LNCaP clone FGC (cell line): ENCODE data around the gene TMEM237.

Experiments used
- DNase-seq: peaks from one replicate; pipeline ENCODE4 v3.0.0-alpha.2; 2011; ENCODE audit warnings: low read depth
- H3K4me3 ChIP-seq: 2 replicates; pipeline ENCODE4 v1.5.1; 2011; ENCODE audit warnings: mild to moderate bottlenecking, low read depth, low read length, control low read depth
- TF ChIP-seq, protein P1 (sequence below): IDR thresholded peaks from 2 replicates; pipeline ENCODE4 v1.5.1; 2012; ENCODE audit warnings: mild to moderate bottlenecking; ENCODE audit not compliant: control insufficient read depth, insufficient read depth; ENCODE audit errors: extremely low read depth

The TMEM237 gene, protein sequence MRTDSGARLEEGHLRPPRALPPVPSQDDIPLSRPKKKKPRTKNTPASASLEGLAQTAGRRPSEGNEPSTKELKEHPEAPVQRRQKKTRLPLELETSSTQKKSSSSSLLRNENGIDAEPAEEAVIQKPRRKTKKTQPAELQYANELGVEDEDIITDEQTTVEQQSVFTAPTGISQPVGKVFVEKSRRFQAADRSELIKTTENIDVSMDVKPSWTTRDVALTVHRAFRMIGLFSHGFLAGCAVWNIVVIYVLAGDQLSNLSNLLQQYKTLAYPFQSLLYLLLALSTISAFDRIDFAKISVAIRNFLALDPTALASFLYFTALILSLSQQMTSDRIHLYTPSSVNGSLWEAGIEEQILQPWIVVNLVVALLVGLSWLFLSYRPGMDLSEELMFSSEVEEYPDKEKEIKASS

DNA sequence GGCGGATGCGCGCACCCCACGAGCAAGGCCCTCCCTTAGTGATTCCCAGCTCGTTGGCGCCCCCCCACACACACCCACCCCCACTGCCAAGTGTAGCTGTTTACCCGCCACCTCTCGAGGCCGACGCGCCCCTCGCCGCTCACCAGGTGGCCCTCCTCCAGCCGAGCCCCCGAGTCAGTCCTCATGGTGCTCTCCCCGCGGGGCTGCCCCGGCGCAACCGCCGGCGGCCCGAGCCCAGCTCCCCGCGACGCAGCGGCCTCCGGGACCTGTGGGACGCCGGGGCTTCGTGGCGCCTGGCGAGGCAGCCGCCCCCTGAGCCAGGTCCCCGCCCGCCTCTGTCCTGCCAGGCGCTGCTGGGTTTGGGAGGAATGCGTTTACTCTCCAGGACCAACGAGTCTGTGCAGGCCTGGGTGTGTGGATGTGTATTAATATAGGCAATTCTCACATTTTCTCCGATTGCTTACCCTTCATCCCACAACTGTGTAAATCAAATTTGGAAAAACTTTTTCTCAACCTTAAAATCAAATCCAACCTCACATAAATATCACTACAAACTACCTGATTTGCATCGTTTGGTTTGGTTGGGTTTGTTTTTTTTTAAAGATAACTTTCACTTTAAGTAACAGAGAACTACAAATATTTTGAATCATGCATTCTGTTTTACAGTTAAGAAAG is at the start of gene TMEM237:
Gene TMEM237, minus strand, starts transcription at position 288 of the 675 bp plus-strand sequence. Its CDS starts 103 bp downstream, at position 185.
- TF ChIP-seq, protein P1, sequence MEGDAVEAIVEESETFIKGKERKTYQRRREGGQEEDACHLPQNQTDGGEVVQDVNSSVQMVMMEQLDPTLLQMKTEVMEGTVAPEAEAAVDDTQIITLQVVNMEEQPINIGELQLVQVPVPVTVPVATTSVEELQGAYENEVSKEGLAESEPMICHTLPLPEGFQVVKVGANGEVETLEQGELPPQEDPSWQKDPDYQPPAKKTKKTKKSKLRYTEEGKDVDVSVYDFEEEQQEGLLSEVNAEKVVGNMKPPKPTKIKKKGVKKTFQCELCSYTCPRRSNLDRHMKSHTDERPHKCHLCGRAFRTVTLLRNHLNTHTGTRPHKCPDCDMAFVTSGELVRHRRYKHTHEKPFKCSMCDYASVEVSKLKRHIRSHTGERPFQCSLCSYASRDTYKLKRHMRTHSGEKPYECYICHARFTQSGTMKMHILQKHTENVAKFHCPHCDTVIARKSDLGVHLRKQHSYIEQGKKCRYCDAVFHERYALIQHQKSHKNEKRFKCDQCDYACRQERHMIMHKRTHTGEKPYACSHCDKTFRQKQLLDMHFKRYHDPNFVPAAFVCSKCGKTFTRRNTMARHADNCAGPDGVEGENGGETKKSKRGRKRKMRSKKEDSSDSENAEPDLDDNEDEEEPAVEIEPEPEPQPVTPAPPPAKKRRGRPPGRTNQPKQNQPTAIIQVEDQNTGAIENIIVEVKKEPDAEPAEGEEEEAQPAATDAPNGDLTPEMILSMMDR = peak; percentile 19
- peak within 1 kb of the TSS; percentile 74 for H3K4me3 ChIP-seq
- DNase-seq = no peak

DNA sequence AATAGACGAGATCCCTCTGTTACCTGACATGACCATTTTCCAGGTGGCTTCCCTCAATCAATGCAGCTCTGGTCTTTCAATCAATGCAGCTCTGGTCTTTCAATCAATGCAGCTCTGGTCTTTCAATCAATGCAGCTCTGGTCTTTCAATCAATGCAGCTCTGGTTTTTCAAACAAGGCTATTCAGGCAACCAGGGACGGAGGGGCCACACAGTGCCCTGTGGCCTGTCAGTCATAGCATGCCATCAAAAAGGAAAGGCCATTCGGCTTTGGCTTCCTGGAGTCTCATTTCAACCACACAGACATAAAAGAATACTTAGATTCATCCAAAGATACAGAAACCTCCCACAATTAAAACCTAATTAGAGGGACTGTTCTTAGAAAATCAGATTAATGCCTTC is 41.9 kb upstream of the TMEM237 start:
- no peak overlapping the region for H3K4me3 ChIP-seq
- TF ChIP-seq, protein P1 = no peak
- DNase-seq = no peak

DNA sequence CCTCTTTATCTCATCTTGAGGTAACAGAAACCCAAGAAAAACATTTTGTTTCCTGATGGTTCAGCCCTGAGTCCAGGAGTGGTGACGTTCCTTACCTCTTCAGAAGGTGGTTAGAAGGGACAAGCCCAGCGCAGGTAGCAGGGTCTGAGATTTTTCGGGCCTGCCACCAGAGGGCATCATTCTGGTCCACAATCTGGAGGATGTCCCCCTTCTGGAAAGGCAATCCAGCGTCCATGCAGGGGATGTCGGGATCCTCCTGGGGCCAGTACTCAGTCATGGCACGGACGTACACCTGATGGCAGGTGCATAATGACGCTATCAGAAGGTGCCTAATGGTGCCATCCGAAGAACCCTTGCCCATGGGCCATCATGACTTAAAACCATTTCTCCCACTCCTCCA is 37.4 kb upstream of the TMEM237 start:
- no peak for DNase-seq
- H3K4me3 ChIP-seq = no peak overlapping the region
- TF ChIP-seq, protein P1 = peak; percentile 27; the same call in 1 of the 2 replicates

DNA sequence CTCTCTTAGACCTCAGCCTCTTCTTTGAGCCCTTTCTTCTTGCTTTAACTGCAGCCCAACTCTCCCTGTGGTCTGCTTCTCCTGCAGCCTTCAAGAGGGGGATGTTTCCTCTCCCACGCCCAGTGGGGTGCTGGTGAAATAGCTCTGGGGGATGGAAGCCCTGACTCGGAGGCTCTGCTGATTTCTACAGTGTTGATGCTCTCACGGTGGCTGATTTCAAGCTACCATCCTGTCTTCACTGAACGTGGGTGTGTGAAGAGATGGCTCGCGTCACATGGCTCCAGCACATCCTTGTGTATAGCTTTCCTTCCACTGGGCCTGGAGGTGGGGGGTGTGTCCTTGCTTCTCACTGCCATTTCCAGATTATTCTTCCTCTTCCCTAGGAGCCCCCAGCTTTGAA is 35.1 kb upstream of the TMEM237 start:
- DNase-seq = no peak
- no peak overlapping the region for H3K4me3 ChIP-seq
- TF ChIP-seq, protein P1 = no peak

DNA sequence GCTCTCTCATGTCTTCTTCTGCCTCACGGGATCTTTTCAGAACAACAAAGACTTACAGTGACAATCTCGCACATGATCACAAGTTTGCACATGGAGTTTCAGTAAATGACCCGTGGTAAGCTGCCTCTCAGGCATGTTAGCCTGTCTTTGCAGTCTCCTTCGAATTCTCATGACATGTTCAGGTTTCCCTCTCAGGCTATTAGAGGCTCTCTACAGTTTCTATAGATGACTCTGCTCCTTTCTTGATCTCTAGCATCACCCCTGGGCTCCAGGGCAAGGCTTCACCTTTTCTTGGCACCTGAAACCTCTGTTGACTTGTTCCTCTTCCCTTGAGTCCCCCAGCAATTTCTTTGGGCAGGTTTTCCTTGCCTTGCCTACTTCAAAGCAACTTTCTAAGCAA is 32.2 kb upstream of the TMEM237 start:
- TF ChIP-seq, protein P1 = no peak
- no peak overlapping the region for H3K4me3 ChIP-seq
- DNase-seq = no peak

DNA sequence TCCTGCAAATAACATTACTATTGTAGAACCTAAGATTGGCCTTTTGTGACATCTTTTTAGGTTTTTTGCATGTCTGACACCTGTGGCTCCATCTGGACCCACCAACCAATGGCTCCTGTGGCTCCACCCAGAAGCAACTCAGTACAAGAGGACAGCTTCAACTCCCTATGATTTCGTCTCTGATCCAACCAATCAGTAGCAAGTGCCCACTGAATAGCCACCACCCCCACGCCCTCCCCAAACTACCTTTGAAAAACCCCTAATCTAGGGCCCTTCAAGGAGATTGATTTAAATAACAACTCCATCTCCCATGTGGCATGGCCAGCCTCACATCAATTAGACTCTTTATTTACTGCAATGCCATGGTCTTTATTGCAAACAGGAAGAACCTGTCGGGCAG is 31.5 kb upstream of the TMEM237 start:
- H3K4me3 ChIP-seq = no peak overlapping the region
- no peak for DNase-seq
- TF ChIP-seq, protein P1 = no peak

DNA sequence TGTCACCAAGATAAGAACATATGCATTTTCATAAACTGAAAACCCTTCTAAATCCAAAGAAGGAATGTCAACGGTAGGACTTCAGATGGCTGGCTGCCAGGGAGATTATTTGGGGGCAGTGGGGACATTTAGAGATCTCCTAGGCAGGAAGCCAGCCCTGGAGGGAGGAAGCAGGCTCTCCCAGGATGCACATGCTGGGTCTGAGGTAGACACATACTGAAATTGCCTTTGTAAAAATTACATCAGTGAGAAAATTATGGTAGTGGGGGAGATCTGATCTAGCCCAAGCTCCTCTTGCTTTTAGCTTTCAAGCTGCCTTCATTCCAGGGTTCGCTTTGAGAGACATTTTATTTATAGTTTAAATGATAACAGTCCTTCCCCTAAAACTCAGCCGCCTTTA is 31.0 kb upstream of the TMEM237 start:
- TF ChIP-seq, protein P1 = no peak
- no peak overlapping the region for H3K4me3 ChIP-seq
- no peak for DNase-seq
